OCI-LY1 (cell line): ENCODE data around the gene CCDC87.
"Not testable (repeated sequence)": the region's sequence is repeated elsewhere in the genome, so short reads cannot be mapped to it uniquely, and the experiment has no call there.

Experiments
- H2AFZ ChIP-seq: fragments of 200-600 bp; sonication (generic), shearing (Covaris generic); 2 replicates; pipeline ENCODE4 v1.6.0; 2014; ENCODE audit warnings: antibody characterized with exemption, mild to moderate bottlenecking, low read length
- H3F3A ChIP-seq: fragments of 200-600 bp; sonication (generic), shearing (Covaris generic); 2 replicates; pipeline ENCODE4 v1.6.0; 2014; ENCODE audit warnings: mild to moderate bottlenecking, antibody characterized with exemption, low read length, moderate library complexity; ENCODE audit not compliant: insufficient read depth
- H3K27ac ChIP-seq: fragments of 200-600 bp; sonication (generic); 2 replicates; pipeline ENCODE4 v1.5.1; 2014; ENCODE audit warnings: low read length, mixed run types, mild to moderate bottlenecking, low read depth; ENCODE audit not compliant: poor library complexity, severe bottlenecking
- H3K27me3 ChIP-seq: fragments of 200-600 bp; sonication (generic); 2 replicates; pipeline ENCODE4 v1.6.0; 2014; ENCODE audit warnings: antibody characterized with exemption, mild to moderate bottlenecking, low read length, moderate library complexity; ENCODE audit not compliant: insufficient read depth
- H3K36me3 ChIP-seq: fragments of 200-600 bp; sonication (generic); 2 replicates; pipeline ENCODE4 v1.6.1; 2014; ENCODE audit warnings: mild to moderate bottlenecking, antibody characterized with exemption, low read length, moderate library complexity, mixed read lengths; ENCODE audit not compliant: insufficient read depth
- H3K4me1 ChIP-seq: fragments of 200-600 bp; sonication (generic); 2 replicates; pipeline ENCODE4 v1.5.1; 2014; ENCODE audit warnings: mild to moderate bottlenecking, low read length, moderate library complexity; ENCODE audit not compliant: insufficient read depth, severe bottlenecking
- H3K4me2 ChIP-seq: fragments of 200-600 bp; sonication (generic), shearing (Covaris generic); 2 replicates; pipeline ENCODE4 v1.6.1; 2014; ENCODE audit warnings: low read length
- H3K4me3 ChIP-seq: fragments of 200-600 bp; sonication (generic); 2 replicates; pipeline ENCODE4 v1.5.1; 2014; ENCODE audit warnings: low read length, low read depth, mild to moderate bottlenecking, mixed read lengths; ENCODE audit not compliant: poor library complexity, severe bottlenecking
- H3K79me2 ChIP-seq: fragments of 200-600 bp; shearing (Covaris generic); 2 replicates; pipeline ENCODE4 v1.6.1; 2016; ENCODE audit warnings: mixed run types, low read length, mixed read lengths; ENCODE audit not compliant: insufficient read depth
- H3K9ac ChIP-seq: fragments of 200-600 bp; sonication (generic), shearing (Covaris generic); 2 replicates; pipeline ENCODE4 v1.6.1; 2014; ENCODE audit warnings: mild to moderate bottlenecking, low read length, mixed read lengths
- H3K9me2 ChIP-seq: fragments of 200-600 bp; sonication (generic), shearing (Covaris generic); 2 replicates; pipeline ENCODE4 v1.6.1; 2014; ENCODE audit warnings: low read depth, mild to moderate bottlenecking, low read length, mixed read lengths
- H3K9me3 ChIP-seq: fragments of 200-600 bp; shearing (Covaris generic); 2 replicates; pipeline ENCODE4 v1.6.1; 2014; ENCODE audit warnings: low read length, mixed read lengths
- H4K20me1 ChIP-seq: fragments of 200-600 bp; sonication (generic), shearing (Covaris generic); 2 replicates; pipeline ENCODE4 v1.6.0; 2016; ENCODE audit warnings: mild to moderate bottlenecking, low read length; ENCODE audit not compliant: insufficient read depth
- EZH2 ChIP-seq: fragments of 200-600 bp; sonication (generic), shearing (Covaris generic); IDR thresholded peaks from 2 replicates; pipeline ENCODE4 v1.8.0; 2017; ENCODE audit warnings: borderline replicate concordance, mixed run types, mild to moderate bottlenecking, antibody characterized with exemption, low read length, moderate library complexity, mixed read lengths
- TF ChIP-seq, protein P1 (sequence below): fragments of 200-600 bp; sonication (generic), shearing (Covaris generic); IDR thresholded peaks from 2 replicates; pipeline ENCODE4 v1.5.1; 2017; ENCODE audit warnings: mild to moderate bottlenecking, antibody characterized with exemption, low read length, moderate library complexity, mixed read lengths

The CCDC87 gene

DNA sequence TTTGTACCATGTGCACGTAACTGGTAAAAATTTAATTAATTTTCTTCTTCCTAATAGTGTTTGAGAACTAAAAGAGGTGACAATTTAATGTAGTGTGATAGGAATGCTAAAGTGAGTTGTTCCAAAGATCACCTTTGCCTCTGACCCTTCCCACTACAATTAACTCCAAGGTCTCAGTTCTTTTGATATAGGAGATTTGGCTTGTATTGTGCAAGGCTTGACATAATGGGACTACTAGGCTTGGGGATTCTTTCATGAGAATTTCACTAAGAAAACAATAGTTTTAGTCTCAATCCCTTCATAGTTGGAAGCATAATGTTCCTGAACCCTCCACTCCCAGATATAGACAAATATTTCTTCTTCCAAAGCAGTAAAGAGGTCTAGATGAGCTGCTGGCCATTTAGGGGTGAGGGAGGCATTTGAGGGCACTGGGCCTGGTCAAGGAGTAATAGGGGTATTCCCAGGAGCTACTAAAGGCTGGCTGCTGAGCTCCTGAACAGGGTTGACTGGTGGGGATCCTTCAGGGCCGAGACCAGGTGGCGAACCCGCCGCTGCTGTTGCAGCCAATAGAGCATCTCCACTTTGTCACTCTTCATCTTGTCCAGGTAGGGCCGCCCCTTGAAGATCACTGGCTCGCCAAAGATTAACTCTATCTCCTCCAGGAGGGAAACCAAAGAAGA lies 2.7 kb downstream of the CCDC87 start:
- no peak overlapping the region for H2AFZ ChIP-seq
- H3K9me3 ChIP-seq, result no peaks in the 10 kb centered on the region
- H3K4me3 ChIP-seq, result no peak overlapping the region
- H3K4me2 ChIP-seq, result no peak overlapping the region
- no peaks in the 10 kb centered on the region for H3F3A ChIP-seq
- H3K9me2 ChIP-seq, result no peaks in the 10 kb centered on the region
- H3K4me1 ChIP-seq, result peaks cover 29% of the 10 kb centered on the region
- H3K9ac ChIP-seq, result no peak overlapping the region
- H3K79me2 ChIP-seq, result no peaks in the 10 kb centered on the region
- no peaks in the 10 kb centered on the region; the same call in 1 of the 2 replicates for H3K36me3 ChIP-seq
- H3K27ac ChIP-seq, result no peak overlapping the region
- TF ChIP-seq, protein P1, sequence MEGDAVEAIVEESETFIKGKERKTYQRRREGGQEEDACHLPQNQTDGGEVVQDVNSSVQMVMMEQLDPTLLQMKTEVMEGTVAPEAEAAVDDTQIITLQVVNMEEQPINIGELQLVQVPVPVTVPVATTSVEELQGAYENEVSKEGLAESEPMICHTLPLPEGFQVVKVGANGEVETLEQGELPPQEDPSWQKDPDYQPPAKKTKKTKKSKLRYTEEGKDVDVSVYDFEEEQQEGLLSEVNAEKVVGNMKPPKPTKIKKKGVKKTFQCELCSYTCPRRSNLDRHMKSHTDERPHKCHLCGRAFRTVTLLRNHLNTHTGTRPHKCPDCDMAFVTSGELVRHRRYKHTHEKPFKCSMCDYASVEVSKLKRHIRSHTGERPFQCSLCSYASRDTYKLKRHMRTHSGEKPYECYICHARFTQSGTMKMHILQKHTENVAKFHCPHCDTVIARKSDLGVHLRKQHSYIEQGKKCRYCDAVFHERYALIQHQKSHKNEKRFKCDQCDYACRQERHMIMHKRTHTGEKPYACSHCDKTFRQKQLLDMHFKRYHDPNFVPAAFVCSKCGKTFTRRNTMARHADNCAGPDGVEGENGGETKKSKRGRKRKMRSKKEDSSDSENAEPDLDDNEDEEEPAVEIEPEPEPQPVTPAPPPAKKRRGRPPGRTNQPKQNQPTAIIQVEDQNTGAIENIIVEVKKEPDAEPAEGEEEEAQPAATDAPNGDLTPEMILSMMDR, result no peak
- TF ChIP-seq EZH2, result no peak
- no peaks in the 10 kb centered on the region for H4K20me1 ChIP-seq
- H3K27me3 ChIP-seq, result peaks cover 4% of the 10 kb centered on the region; the same call in 1 of the 2 replicates

DNA sequence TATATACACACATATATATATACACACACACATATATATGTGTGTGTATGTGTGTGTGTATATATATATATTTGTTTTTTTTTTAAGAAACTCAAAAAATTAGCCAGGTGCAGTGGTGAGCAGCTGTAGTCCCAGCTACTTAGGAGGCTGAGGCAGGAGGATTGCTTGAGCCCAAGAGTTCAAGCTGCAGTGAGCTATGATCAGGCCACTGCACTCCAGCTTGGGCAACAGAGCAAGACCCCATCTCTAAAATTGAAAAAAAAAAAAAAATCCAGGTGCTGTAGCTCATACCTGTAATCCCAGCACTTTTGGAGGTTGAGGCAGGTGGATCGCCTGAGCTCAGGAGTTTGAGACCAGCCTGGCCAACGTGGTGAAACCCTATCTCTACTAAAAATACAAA lies 3.5 kb downstream of the CCDC87 start:
- not testable (repeated sequence) for H3K79me2 ChIP-seq, H4K20me1 ChIP-seq, H3F3A ChIP-seq, H3K4me2 ChIP-seq, H3K27ac ChIP-seq, H3K9me2 ChIP-seq, H3K9me3 ChIP-seq, H3K36me3 ChIP-seq, H2AFZ ChIP-seq, H3K27me3 ChIP-seq, H3K9ac ChIP-seq, H3K4me3 ChIP-seq
- H3K4me1 ChIP-seq, result peaks cover 21% of the 10 kb centered on the region

DNA sequence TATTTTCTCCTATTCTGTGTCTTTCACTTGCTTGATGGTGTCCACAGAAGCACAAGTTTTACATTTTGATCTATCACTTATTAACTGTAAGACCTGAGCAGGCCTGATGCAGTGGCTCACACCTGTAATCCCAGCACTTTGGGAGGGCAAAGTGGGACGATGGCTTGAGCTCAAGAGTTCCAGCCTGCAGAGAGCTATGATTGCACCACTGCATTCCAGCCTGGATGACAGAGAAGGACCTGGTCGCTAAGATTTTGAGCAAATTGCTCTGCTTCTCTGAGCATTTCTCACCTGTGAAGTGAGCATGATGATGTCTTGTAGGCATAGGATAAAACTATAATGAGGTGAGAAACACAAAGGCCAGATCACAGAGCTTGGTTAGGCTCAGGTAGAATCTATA lies 6.7 kb downstream of the CCDC87 start:
- Histone ChIP-seq H3K4me3 (no peak overlapping the region), H2AFZ (no peak overlapping the region), H4K20me1 (no peaks in the 10 kb centered on the region), H3F3A (no peaks in the 10 kb centered on the region), H3K9ac (no peak overlapping the region), H3K9me3 (0 out of 2 replicates have a peak, but pooled peaks cover 7% of the 10 kb centered on the region), H3K36me3 (no peaks in the 10 kb centered on the region; the same call in 1 of the 2 replicates), H3K4me1 (no peaks in the 10 kb centered on the region), H3K9me2 (no peaks in the 10 kb centered on the region), H3K27me3 (peaks cover 4% of the 10 kb centered on the region; the same call in 1 of the 2 replicates), H3K27ac (no peak overlapping the region), H3K4me2 (no peak overlapping the region), H3K79me2 (no peaks in the 10 kb centered on the region)
- TF ChIP-seq, protein P1, result no peak
- TF ChIP-seq EZH2, result no peak

DNA sequence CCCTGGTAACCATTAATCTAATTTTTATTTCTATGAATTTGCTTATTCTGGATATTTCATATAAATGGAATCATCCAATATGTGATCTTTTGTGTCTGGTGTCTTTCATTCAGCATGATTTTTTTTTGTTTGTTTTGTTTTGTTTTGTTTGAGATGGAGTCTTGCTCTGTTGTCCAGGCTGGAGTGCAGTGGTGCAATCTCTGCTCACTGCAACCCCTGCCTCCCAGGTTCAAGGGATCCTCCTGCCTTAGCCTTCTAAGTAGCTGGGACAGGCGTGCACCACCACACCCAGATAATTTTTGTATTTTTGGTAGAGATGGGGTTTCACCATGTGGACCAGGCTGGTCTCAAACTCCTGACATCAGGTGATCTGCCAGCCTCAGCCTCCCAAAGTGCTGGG lies 7.4 kb downstream of the CCDC87 start:
- not testable (repeated sequence) for H3K4me1 ChIP-seq, H3K27ac ChIP-seq

DNA sequence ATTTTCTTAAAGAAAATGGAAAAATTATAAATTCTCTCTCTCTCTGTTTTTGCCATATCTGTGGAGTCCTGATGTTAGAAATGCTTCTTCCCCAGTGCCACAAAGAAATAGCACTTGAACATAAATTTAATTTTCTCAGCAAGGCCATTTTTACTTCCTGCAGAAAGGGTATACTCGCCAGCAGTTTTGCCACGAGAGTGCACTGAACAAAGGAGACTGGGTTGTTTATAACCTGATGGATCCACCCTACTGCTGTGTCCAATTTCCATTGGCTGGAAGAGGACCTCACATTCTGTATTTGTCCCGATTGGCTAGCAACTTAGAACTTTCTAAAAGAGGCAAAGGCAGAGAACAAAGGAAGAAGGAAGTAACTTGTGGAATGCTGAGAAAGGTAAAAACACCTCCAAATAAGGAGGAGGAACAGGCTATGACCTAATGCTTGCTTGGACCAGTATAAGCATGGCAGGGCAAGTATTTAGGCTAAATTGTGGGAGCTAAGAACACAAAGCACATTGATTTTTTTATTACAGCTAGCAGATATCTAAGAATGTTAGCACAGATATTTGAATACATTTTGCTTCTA lies 10.2 kb downstream of the CCDC87 start:
- H3K9me2 ChIP-seq, H3K27me3 ChIP-seq, H3K27ac ChIP-seq, H2AFZ ChIP-seq, H3K9ac ChIP-seq, H4K20me1 ChIP-seq, H3K79me2 ChIP-seq, H3F3A ChIP-seq, H3K36me3 ChIP-seq, H3K9me3 ChIP-seq, H3K4me3 ChIP-seq, H3K4me1 ChIP-seq, H3K4me2 ChIP-seq: not testable (repeated sequence)

More for the DNA sequence above, 7.4 kb downstream of the CCDC87 start:
- not testable (repeated sequence) for H3F3A ChIP-seq, H3K79me2 ChIP-seq, H3K4me3 ChIP-seq, H3K27me3 ChIP-seq, H2AFZ ChIP-seq, H3K4me2 ChIP-seq, H3K9me2 ChIP-seq, H4K20me1 ChIP-seq, H3K9ac ChIP-seq, H3K36me3 ChIP-seq, H3K9me3 ChIP-seq
